CD1c-positive myeloid dendritic cell (primary cell): ENCODE data around the gene PLCB4.

Experiments used
- DNase-seq: peaks from one replicate; pipeline ENCODE4 v3.0.0-alpha.2; 2016; ENCODE audit errors: extremely low spot score

PLCB4 gene

DNA sequence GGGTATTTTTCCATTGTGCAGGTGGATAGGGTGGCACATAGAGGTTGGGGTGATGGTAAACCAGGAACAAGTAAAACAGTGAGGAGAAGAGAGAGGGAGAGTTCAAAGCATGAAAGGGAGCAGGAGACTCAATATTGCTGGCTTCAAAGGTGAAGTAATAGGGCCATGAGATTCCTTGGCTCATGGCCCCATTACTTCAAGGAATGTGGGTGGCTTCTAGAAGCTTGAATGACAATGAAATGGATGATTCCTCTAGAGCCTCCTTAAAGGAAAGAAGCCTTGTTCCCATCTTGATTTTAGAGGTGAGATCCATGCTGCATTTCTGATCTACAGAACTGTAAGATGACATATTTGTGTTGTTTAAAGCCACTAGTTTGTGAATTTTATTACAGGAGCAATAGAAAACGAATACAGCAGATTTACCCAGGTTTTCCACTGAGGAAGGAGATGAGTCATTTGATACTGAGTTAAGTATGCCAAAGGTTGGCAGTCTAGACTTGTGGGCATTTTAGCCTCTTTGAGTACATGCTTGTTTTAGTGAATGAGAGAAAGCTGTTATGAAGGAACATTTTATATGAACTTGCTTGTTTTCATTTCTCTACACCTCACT is 110.4 kb downstream of the PLCB4 start:
- DNase-seq, result no peak

DNA sequence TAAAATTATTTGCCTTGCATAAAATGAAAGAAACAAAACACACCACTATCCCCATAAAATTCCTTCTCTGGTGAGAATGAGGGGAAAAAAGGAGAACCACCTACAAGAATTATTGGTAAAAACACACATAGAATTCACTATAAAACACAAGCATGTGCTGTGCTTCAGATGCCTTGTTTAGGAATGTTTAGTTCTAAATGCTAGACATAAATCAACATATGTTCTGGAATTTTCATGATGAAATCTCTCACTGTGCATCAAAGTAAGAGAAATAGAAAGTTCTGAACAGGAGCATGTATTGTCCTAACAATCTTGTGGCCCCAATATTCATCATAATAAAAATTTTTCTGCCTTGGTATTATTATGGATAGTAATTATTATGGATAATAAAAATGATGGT is 111.0 kb downstream of the PLCB4 start:
- no peak for DNase-seq

DNA sequence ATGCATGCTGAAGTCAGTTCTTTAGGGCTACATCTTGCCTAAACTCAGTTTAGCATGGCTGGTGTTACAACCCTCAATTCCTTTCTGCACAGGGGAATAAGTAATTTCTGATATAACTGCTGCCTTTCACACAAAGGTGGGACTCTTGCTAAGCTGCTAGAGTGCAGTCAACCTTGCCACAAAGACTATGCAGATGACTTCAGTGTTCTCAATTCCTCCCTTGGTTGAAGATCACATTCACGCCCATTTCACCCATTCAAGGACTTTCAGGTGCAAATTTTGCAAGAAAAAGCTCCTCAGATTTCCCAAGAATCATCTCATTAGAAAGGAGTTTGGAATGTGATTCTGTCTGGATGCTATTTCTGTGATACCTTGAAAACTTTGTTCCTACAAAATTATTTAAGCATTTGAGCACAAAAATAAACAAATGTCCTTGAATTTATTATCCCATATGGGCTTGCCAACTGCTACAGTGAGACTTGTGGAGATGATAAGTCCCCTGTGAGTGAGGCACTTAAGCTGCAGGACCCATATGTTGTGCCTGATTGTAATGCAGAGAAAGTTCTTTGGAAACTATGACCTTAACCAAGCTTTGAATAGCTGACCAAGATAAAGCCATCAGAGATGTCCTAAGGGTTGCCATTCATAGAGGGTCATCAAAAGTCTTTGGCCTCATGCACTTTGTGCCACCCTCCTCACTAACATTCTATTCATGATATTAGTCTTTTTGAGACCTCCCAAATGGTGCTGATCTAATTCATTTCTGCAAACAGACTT is 111.8 kb downstream of the PLCB4 start:
- DNase-seq, result no peak

DNA sequence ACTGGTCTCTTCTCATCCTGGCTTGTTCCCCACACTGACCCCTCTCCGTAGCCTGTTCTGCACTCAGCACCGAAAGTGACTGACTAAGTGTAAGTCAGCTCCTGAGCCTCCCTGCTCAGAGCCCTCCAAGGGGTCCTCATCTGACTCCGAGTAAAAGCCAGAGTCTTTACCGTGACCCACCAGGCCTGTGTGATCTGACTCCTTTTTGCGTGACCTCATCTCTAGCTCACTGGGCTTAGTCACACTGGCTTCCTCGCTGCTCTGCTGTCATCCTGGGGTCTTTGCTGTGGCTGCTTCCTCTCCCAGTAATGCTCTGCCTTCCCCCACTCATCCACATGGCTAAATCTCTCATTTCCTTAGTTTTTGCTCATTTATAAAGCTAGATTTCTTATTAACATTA is 116.6 kb downstream of the PLCB4 start:
- no peak for DNase-seq

DNA sequence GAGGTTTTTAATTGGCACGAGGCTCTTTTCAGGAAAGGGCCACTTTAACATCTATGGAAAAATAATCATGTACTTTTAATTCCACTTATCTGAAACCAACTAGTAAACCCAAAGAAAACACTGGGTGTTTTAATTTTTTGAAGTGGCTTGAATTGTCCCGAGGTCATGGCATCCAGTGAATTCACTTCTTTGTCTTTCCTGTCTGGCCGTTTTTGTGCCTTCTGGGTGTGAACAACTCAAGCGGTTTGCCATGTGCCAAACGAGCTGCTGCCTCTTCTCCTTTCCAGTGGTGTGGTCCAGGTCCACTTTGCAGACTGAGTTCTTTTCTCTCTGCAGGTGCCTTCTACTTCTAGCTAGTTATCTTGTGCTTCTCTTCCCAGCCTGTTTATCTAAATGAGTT is 117.5 kb downstream of the PLCB4 start:
- DNase-seq, result no peak

DNA sequence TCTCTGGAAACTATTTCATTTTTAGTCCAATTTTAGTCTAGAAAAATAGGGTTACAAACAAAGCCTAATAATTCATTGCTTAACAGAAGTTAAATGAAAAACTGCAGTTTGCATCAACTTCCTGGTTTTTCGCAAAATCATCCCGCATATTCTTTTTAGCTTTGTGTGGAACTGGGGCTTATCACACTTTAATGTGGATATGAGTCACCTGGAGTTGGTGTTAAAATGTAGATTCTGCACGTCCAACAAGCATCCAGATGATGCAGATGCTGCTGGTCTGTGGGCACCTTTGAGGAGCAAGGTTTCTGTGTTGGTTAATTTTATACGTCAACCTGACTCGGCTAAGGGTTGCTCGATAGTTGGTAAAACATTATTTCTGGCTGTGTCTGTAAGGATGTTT is 126.1 kb downstream of the PLCB4 start:
- DNase-seq, result no peak

DNA sequence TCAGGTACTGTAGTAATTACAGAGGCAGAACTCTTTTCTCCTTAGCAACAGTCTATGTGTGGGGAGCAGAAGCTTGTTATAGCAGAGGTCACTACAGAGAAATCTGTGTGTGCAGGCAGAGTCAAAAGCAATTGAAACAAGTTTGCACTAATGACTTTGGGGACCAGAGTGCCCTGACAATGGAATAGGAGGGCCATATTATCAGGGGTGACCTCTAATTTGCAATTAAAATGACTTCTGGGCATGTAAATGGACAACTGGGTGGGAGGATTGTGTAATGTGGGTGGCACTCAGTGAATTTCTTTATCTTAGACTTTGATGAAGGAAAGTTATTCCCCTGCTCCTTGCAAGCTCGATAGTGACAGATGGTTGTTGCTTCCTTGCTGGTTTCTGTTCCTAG is 127.2 kb downstream of the PLCB4 start:
- no peak for DNase-seq

DNA sequence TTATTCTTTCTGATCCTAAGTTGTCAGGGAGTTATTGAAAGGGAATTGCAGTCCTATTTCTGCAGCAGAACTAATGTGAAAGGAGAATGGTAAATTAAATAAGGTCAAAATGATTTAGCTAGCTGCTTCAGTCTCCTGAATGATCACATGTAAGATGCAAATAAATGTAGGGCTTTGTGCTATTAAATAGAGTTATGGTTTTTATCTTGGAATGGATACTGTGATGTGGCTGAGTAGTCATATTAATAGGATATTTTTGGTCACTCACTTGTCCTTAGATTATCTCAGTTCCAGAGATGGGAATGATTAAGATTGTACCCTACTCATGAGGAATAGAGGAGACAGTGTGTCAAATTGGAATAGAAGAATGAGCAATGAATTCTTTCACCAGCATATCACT is 129.6 kb downstream of the PLCB4 start:
- no peak for DNase-seq

DNA sequence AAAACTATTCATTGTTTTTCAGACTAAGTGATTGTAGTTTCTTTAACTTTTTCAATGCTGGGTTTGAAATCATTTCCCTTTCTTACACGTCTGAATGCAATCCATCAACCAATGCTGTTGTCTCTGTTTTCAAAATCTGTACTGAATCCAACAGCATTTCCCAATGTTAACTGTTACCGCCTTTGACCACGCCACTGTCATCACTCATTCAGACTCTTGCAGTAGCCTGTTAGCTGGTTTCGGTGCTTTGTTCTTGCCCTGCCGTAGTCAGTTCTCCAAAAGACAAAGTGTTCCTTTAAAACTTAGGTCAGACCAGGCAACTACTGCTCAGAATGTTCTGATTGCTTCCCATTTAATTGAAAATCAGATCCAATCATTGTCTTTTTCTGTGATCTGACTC is 131.3 kb downstream of the PLCB4 start:
- DNase-seq, result no peak

DNA sequence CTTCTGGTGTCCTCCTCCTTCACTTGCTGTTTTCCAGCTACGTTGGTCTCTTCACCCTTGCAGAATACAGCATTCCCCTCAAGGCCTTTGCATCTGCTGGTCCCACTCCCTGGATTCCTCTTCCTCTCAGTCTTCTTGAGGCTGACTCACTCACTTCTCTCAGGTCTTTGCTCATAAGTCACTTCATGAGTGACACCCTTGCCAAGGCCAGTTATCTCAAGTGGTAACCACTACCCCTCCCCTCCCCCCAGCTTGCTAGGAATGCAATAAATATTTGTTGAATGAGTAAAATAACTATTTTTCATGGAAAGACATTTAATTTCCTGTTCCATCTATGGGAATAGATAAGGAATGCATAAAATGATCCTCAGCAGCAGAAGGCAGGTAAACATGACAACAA is 131.7 kb downstream of the PLCB4 start:
- DNase-seq, result no peak

DNA sequence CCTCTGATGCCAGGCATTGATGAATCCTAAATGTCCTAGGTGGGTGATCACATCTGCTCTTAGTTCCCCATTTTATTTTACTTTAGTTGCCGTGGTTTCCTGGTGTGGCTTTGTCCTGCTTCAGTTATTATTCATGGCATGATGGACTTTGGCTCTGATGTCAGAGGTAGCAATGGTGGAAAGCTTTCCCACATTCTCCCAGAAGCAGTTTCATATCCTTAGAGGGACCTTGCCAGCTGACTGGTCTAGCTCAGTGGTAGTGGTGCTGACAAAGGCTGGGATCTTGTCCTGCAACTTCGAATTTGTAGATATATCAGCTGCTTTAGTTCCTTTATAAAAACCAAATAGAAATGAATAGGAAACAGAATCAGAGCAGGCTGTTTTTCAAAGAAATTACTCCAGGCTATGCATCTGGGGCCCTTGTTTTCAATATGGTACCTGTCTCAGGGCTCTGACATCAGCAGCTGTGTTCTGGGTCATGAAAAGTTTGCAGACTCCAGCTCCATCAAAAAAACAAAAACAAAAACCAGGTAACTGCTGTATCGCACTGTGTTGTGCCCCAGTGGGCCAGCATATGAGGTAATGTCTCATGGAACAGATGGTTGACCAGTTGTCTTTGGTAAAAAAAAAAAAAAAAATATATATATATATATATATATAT is 133.7 kb downstream of the PLCB4 start:
- no peak for DNase-seq

DNA sequence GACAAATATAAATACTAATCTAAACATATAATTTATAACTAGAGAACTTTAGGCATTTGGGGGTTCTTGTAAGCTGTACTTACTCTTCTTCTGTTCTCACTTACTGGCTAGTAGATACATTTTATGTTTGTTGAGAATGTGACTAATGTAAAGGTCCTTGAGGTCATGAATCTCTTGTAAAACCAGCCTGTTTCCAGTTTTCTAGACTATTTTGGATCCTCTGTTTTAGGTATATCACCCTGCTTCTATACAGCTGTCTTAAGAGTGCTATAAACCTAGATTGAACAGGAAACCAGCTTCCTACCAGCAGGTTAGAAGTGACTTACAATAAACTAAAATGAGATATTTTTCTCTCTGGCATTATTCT is 134.2 kb downstream of the PLCB4 start:
- DNase-seq, result no peak

DNA sequence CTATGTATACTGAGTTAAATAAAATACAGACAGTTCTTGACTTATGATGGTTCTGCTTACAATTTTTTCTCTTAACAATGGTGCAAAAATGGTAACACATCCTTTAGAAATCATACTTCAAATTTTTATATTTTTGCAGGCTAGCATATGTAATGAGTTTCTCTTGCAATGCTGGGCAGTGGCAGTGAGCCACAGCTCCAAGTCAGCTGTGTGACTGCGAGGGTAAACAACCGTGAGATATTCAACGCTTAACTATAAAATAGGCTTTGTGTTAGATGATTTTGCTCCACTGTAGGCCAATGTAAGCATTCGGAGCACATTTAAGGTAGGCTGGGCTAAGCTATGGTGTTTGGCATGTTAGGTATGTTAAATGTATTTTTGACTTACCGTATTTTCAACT is 136.1 kb downstream of the PLCB4 start:
- DNase-seq, result no peak

DNA sequence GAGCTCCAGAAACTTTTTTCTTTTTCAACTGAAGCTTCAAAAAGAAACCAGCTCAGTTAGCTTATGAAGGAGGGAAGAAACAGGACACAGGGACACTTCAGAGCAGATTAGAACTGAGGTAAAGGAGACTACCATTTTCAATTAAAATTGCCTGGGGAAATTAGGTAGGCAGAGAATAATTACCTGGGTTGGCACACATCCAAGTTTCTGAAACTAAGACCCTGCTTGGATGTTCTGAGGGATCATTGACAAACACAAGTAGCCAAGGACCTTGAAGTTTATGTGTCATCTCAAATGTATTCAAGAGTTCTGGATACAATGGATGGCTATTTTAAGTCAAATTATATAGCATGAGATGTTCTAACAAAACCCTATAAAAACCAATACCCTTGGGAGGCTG is 137.6 kb downstream of the PLCB4 start:
- DNase-seq, result no peak

DNA sequence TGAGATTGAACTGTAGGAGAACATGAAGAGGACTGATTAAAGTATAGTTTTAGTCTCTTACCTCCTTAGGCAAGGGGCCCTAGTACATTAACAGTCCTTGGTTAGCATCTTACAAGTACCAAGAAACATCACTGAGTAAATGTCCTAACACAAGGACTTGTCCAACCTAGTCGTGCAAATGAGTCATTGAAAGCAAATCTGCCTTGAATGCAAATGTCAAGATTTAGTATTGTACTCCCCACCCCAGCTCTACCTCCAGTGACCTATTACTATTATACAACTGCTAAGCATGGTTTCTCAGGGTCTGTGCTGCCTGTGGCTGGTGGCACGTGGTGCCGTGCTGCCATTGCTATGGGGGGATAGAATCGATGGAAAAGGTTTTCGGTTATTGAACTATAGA is 138.4 kb downstream of the PLCB4 start:
- DNase-seq, result no peak

DNA sequence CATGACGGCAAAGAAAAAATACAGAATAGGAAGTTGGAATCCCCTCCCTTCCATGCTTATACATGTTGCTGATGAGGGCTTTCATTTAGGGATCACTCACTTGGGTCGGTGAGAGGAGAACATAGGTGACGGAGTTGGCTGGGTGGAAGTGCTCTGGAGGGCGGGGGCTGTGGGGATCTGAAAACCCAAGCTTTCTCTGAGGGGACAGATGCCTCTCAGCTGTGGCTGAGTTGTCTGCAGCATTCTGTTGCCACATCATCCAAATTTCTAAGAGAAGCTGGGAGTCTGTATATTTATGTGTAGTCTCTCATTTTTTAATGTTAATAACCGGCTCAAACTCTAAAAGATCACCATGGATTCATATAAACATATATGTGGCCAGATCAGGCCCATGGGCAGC is 141.5 kb downstream of the PLCB4 start:
- DNase-seq, result no peak

DNA sequence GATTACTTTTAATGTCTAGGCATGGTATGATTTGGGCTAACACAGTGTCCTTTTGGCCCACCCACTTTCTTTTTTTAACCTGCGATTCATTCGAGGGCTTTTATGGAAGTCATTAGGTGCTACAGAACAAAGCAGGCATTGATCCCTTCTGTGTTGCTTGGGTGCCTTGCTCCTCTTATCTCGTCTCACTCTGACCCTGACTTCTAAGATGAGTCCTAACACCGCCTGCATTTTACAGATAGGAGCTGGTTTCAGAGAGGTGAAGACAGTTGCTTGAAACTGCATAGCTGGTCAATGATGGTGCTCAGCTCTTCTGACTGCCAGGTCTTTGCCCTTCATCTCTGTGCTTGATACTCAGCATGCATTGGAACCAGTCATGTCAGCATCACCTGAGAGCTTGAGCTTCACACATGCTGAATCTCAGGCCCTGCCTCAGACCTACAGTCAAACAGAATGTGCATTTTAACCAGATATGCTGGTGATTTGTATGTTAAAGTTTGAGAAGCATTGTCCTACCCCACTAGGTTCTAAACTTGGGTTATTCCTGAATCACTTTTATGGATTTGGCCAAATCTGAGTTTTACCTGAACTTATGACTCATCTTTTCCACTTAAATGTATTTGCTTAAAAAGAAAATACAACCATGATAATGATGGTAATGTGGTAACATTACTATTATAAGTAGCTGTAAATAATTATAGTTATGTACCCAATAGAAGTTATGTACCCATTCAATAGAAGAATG is 142.3 kb downstream of the PLCB4 start:
- DNase-seq, result no peak

DNA sequence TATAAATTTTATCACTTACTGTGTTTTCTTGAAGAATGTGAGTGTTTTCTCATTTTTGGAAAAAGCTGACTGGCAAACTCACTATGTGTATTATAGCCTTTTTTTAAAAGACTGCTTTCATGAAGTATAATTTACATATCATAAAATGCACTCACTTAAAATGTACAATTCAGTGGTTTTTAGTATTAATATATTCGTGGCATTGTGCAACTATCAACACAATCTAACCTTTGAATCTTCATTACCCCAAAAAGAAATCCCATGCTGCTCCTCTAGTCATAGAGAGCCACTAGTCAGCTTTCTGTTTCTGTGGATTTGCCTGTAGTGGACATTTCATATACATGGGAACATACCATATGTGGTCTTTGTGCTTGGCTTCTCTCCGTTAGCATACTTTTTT is 143.8 kb downstream of the PLCB4 start:
- no peak for DNase-seq

DNA sequence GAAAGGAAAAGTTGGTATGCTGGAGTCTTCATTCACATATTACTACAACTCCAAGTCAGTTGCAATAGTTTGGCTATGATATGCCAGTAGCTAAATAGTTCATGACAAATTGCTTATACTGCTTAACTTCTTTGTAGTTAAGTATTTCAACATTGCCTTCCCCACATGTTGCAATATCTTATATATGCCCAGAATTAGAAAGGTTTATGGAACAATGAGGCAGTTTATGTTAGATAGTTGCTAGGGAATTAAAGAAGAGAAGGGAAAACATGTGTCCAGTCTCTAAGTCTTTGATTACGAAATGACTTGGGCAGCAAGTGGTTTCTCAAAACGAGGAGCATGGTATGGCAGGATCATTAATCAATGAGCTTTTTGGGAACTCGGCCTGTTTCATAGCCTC is 145.8 kb downstream of the PLCB4 start:
- no peak for DNase-seq

DNA sequence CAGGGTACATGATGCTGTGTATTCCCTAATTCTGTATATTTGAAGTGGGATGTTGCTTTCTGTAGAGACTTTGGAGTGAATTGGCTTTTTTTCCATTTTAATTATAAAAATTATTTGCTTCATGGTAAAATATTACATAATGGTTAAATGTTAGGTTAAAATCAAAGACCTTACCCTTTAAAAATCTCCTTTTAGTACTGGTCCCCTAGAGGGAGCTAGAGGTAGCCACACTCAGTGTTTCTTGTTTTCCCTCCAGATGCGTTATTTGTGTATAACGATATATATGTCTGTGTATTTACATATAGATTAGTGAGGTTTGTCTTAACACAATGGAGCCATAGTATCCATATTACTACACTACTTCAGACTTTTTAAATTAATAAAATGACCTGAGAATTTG is 146.7 kb downstream of the PLCB4 start:
- no peak for DNase-seq

DNA sequence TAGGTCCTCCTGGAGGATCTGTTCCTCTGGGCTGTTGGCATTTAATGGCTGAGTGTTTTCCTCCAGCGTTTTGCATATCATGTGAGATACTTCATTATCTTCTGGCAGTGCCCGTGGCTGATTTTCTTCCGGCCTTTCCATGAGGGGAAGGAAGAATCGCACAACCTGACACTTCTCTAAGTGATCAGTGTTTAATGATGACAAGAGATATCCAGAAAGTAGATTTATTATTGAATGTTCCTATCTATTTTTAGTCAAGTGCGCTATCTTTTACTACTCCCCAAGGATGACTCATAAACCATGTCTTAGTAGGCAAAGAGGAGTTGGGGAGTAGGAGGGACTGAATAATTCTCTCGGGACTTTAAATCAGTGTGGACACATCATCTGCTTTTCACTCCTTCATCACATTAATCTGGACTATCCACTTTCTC is 149.7 kb downstream of the PLCB4 start:
- no peak for DNase-seq

DNA sequence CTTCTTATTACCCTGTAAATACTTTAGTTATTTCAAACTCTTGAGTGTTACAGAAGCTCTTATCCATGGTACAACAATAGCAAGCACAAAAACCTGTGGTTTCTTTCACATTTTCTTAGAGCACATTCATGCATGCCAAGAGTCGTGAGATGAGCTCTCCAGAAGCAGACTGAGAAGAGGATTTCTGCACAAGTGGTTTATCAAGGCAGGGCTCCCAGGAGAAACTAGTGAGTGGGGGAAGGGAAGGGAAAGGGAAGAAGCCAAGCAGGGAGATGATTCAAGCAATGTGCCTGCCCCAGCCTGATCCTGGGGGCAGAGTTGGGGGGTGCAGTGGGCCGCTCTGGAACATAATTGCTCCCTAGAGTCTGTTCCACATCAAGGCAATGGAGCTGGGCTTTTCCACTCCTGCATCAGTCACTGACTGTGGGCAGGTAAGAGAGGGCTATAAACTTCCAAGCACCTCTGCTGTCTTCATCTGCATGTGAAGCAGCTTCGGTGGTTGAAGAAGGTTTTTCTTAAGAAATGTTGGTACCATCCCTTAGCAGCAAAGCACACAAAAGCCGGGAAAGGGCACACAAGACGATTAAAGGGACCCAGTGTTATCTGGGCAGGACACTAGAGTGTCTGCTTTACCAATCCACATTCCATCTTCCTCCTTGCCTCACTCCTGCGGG is 152.1 kb downstream of the PLCB4 start:
- no peak for DNase-seq
